Embryonic facial prominence (tissue), 1 donor: ENCODE measurements around the gene PRSS2.
A peak's percentile ranks its signal among the peaks of the same experiment; 100 is the strongest.
"Not testable (repeated sequence)": the region's sequence is repeated elsewhere in the genome, so short reads cannot be mapped to it uniquely, and the experiment has no call there.

Experiments
- DNase-seq: peaks from one replicate; pipeline ENCODE4 v3.0.0-alpha.2; 2016; ENCODE audit errors: extremely low spot score

The PRSS2 gene

GRCh38 chr7:142759433-142759832, 11.3 kb upstream of the PRSS2 start:
- DNase-seq, result no peak

GRCh38 chr7:142760071-142760642, 10.6 kb upstream of the PRSS2 start:
- DNase-seq, result no peak

GRCh38 chr7:142761606-142762005, 9.2 kb upstream of the PRSS2 start:
- not testable (repeated sequence) for DNase-seq

- no peak for DNase-seq
These were observed 8.7 kb upstream of the PRSS2 start for GRCh38 chr7:142762104-142762503.

DNA sequence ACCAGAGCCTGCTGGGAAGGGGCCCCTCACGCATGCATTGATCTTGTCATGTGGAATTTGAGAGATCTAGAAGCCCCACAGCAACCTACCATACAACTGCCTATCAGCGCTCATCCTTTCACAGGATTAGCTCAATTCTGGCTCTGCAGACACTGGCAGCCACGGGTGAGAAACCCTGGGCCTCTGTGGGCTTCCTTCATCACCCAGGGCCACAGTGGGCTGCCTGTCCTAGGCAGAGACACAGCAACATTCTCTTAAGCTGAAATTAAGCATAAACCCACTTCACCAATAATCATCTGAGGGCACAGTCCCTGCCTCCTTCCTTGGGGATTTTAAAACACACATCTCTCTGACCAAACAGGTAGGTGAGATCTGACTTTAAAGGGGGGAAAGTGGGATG, 3.3 kb upstream of the PRSS2 start:
- DNase-seq, result no peak

DNA sequence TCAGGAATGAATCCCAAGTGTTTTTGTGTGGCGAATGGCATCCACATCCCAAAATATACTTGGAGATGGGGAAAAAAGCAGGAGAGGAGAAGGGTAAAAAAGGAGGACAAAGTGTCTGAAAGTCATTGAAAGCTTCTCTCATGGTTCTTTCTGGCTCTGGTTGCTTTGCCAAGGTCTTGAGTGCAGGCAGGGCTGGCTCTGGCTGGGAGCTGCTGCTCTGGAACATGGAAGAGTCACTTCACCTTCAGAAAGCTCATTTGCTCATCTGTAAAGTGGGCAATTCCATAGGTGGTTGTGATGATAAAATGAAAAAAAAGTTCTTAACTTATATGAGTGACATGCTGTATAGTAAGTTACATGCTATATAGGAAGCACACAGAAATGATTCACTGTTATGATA, 2.9 kb upstream of the PRSS2 start:
- DNase-seq, result no peak

DNA sequence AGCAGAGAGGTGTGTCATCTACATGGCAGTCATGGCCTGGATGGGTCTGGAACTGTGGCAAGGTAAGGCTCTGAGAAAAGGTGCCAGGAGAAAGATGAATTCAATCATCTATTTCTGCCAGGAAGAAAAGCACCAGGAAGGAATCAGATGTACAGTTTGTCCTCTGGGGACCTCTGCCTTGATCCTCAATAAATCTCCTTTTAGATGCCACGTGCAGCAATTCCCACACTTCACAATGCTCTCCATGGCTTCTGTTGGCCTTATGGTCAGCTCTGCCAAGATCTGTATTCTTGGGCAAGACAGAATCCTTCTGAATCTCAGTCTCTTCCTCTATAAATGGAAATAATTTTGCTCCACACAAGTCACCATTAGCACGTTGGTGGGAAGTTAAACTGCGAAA, 1.9 kb upstream of the PRSS2 start:
- not testable (repeated sequence) for DNase-seq

DNA sequence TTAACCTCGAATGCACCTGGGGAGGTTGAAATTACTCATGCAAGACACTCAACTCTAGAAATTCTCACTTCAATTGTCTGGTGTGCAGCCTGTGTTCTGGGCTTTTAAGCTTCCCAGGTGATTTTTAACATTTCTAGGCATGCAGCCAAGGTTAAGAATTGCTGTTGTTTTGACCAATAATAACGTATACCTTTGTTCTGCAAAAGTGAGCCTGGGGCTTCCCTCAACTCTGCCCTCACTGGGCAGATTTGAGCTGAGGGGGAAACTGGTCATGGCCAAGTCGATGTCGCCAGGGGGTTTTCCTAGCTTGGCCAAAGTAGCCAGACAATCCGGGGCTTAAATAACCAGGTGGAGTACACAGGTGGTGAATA, 568 bp downstream of the PRSS2 start:
- DNase-seq, result no peak

DNA sequence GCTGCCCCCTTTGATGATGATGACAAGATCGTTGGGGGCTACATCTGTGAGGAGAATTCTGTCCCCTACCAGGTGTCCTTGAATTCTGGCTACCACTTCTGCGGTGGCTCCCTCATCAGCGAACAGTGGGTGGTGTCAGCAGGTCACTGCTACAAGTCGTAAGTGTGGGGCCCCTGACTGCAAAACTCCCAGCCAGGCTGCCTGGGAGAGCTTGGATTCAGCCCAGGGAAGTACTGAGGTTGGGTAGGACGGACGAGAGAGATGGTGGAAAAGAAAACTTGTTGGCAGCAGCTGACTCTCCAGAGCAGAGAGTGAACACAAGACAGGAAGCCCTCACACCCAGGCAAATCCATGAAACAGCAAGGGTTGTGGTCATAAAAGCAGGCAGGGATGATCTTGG, 1.3 kb downstream of the PRSS2 start:
- DNase-seq, result no peak

DNA sequence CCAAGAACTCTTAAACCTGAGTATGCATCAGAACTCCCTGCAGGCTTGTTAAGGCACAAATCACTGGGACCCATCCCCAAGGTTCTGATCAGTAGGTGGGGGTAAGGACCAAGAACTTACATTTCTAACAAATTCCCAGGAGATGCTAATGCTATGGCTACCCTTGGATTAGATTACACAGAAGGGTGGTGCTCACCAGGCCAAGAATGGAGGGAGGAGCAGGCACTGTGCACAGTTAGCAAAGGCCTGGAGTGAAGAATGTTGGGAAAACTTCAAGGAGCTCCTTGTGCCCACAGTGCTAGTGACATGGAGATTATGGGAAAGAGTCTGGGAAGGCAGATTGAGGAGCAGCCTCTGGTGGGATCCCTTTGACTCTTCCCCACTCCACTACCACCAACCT, 1.9 kb downstream of the PRSS2 start:
- DNase-seq, result no peak

DNA sequence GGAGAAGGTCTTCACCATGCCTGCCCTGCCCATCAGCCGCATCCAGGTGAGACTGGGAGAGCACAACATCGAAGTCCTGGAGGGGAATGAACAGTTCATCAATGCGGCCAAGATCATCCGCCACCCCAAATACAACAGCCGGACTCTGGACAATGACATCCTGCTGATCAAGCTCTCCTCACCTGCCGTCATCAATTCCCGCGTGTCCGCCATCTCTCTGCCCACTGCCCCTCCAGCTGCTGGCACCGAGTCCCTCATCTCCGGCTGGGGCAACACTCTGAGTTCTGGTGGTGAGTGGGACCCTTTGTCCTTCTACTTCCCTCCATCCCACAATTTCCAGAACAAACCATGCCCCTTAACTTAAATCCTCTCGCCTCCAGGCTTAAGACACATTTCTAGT, 2.5 kb downstream of the PRSS2 start:
- no peak for DNase-seq

GRCh38 chr7:142773937-142774744, 3.4 kb downstream of the PRSS2 start:
- no peak for DNase-seq

DNA sequence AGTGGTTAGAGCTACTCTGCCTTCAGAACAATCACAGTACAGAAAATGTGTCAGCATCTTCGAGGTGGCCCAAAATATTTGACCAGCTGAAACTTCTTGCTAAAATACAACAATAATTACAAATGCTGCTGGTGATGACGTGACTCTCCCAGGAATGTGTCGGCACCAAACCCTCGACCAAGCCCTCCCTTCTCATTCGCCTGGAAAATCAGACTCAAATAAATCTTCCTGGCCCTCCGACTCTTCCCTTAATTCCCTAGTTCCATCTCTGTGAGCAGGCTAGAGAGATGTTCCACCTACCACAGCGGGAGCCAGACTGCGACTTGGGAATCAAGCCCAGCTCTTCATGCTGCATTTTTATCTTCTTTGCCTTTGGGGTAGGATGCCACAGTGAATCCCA, 4.1 kb downstream of the PRSS2 start:
- DNase-seq, result no peak

DNA sequence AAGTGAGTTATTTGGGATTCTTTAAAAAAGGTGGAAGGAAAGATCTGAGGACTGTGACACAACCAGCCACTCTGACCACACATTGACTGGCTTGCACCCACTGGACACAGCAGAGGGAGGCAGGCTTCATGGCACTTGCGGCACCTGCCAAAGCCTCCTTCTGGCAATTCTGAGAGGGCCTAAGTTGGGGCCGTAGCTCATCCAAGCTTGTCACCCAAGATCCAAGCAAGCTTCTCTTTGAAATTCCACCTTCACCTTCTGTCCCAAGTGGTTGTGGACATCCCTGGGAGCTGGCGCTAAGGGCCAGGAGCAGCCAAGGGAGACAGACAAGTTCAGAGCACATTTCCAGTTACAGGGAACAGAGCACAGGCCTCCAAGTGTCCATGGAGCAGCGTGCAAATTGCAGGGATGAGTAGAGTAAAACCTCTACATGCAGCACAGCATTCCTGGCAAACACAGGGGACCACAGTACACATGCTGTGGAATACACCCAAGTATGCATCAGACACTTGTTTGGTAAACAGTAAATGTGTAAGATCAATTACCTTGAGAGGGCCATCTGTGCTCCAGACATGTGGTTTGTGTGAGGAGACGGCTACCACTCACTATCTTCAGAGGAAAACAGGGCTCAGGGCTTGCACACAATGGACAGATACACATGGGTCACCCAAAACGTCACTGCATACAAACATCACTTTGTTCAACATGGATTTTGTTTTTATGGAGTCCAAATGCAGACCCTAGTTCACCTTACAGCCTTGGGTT, 4.8 kb downstream of the PRSS2 start:
- DNase-seq, result not testable (repeated sequence)

GRCh38 chr7:142776206-142776844, 5.6 kb downstream of the PRSS2 start:
- DNase-seq, result no peak

- not testable (repeated sequence) for DNase-seq
These were observed 6.1 kb downstream of the PRSS2 start for GRCh38 chr7:142776845-142777225.

- no peak for DNase-seq
These were observed 6.5 kb downstream of the PRSS2 start for GRCh38 chr7:142777318-142777717.

DNA sequence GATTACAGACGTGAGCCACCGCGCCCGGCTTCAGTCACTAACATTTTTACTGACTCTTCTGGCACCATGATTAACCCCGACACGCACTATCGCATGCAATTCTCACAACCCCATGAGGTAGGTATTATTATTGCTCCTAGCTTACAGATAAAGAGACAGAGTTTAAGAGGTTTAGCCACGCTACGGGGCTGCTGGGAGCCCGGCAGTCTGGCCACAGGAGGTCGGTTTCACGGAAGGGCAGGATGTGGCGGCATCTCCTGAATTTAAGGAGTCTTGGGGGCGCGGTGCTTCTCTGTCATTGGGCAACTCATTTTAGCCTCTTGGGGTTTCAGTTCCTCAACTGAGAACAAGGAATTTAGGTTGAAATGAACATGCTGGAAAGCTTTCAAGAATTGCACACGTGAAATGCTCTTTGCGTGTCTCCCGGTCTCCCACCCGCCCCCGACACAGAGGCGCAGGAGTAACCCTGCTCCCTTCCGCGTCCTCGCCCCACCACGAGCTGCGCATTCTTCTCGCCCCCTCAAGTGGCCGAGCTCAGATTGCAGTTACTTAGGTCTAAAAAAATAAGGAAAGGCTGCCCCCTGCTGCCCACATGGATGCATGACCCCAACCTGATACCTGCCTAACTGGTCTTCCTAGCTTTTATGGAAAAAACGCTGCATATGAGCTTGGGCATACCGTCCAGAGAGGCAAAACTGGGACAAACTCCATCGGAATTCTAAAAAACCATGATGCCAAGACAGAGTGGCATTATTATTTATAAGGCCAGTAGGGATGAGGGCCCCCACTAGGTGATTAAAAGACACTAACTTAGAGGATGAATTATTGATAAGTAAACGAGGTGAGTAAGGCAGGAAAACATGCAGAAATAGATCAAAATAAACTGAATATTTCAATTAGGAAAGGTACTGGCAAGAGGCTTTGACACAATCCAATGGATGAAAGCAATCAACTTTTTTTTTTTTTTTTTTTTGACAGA, 12.4 kb downstream of the PRSS2 start:
- DNase-seq, result peak; percentile 82

DNA sequence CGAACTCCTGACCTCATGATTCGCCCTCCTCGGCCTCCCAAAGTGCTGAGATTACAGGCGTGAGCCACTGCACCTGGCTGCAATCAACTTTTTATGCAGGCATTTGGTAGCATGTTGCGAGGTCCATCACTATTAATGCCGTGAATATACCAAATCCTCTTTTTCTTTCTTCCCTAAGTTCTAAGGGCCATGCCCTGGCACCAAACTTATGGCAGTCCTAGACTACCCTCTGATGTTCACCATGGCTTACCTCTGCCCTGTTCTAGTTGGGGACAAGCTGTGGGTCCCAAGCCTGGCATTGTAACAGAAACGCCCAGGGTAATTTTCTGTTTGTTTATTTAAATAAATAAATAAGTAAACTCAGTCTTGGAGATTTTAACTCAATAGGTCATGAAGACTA, 13.3 kb downstream of the PRSS2 start:
- DNase-seq, result no peak

DNA sequence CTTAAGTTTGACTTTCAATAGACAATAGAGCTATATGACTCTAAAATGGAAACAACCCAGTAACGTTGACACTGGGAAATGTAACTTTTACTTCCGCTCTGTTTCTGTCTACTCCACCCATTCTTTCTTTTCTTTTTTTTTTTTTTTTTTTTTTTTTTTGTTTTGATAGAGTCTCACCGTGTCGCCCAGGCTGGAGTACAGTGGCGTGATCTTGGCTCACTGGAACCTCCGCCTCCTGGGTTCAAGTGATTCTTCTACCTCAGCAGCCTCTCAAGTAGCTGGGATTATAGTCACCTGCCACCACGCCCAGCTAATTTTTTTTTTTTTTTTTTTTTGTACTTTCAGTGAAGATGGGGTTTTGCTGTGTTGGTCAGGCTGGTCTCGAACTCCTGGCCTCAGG, 13.9 kb downstream of the PRSS2 start:
- DNase-seq, result no peak

- no peak for DNase-seq
These were observed 15.1 kb downstream of the PRSS2 start for GRCh38 chr7:142785841-142786250.
